ENCODE measurements around the gene AOAH.
"Not testable (repeated sequence)": the region's sequence is repeated elsewhere in the genome, so short reads cannot be mapped to it uniquely, and the experiment has no call there.

The AOAH gene

GRCh38 chr7:36657036-36657660 is 67.1 kb downstream of the AOAH start:
- Histone ChIP-seq H3K4me1 (ENCODE audit: control insufficient read depth, insufficient read depth, low read length) (no peaks in the 10 kb centered on the region), H3K36me3 (ENCODE audit: control insufficient read depth in 2 of 2, insufficient read depth in 2 of 2, low read length in 2 of 2) (no peaks in the 10 kb centered on the region), H3K27ac (ENCODE audit: low read length) (no peak overlapping the region), H3K27me3 (ENCODE audit: control insufficient read depth in 1 of 2, insufficient read depth in 2 of 2, low read length in 2 of 2) (no peaks in the 10 kb centered on the region), H3K4me3 (ENCODE audit: low read length in 2 of 2) (no peak overlapping the region), H3K9ac (ENCODE audit: low read length in 2 of 2) (no peak overlapping the region), H3K9me3 (ENCODE audit: control insufficient read depth in 2 of 2, low read length in 2 of 2) (no peaks in the 10 kb centered on the region)

GRCh38 chr7:36654436-36654835 is 69.9 kb downstream of the AOAH start:
- H3K9ac ChIP-seq (ENCODE audit: low read length in 2 of 2), result no peak overlapping the region
- H3K4me1 ChIP-seq (ENCODE audit: control insufficient read depth, insufficient read depth, low read length), result no peaks in the 10 kb centered on the region
- H3K27me3 ChIP-seq (ENCODE audit: control insufficient read depth in 1 of 2, insufficient read depth in 2 of 2, low read length in 2 of 2), result no peaks in the 10 kb centered on the region
- H3K9me3 ChIP-seq (ENCODE audit: control insufficient read depth in 2 of 2, low read length in 2 of 2), result no peaks in the 10 kb centered on the region
- no peak overlapping the region for H3K4me3 ChIP-seq (ENCODE audit: low read length in 2 of 2)
- H3K27ac ChIP-seq (ENCODE audit: low read length), result no peak overlapping the region
- H3K36me3 ChIP-seq (ENCODE audit: control insufficient read depth in 2 of 2, insufficient read depth in 2 of 2, low read length in 2 of 2), result no peaks in the 10 kb centered on the region

- no peak overlapping the region for H3K4me3 ChIP-seq (ENCODE audit: low read length in 2 of 2)
- no peak overlapping the region for H3K9ac ChIP-seq (ENCODE audit: low read length in 2 of 2)
- no peak overlapping the region for H3K27ac ChIP-seq (ENCODE audit: low read length)
- H3K9me3 ChIP-seq (ENCODE audit: control insufficient read depth in 2 of 2, low read length in 2 of 2), result no peaks in the 10 kb centered on the region
- H3K36me3 ChIP-seq (ENCODE audit: control insufficient read depth in 2 of 2, insufficient read depth in 2 of 2, low read length in 2 of 2), result no peaks in the 10 kb centered on the region
- H3K27me3 ChIP-seq (ENCODE audit: control insufficient read depth in 1 of 2, insufficient read depth in 2 of 2, low read length in 2 of 2), result no peaks in the 10 kb centered on the region
- H3K4me1 ChIP-seq (ENCODE audit: control insufficient read depth, insufficient read depth, low read length), result no peaks in the 10 kb centered on the region
These were observed 70.5 kb downstream of the AOAH start for GRCh38 chr7:36653663-36654355.

GRCh38 chr7:36653008-36653662 is 71.2 kb downstream of the AOAH start:
- Histone ChIP-seq H3K9me3 (ENCODE audit: control insufficient read depth in 2 of 2, low read length in 2 of 2) (no peaks in the 10 kb centered on the region), H3K4me3 (ENCODE audit: low read length in 2 of 2) (no peak overlapping the region), H3K9ac (ENCODE audit: low read length in 2 of 2) (no peak overlapping the region), H3K27ac (ENCODE audit: low read length) (no peak overlapping the region), H3K4me1 (ENCODE audit: control insufficient read depth, insufficient read depth, low read length) (no peaks in the 10 kb centered on the region), H3K36me3 (ENCODE audit: control insufficient read depth in 2 of 2, insufficient read depth in 2 of 2, low read length in 2 of 2) (no peaks in the 10 kb centered on the region), H3K27me3 (ENCODE audit: control insufficient read depth in 1 of 2, insufficient read depth in 2 of 2, low read length in 2 of 2) (no peaks in the 10 kb centered on the region)

GRCh38 chr7:36652431-36652830 is 71.9 kb downstream of the AOAH start:
- H3K27ac ChIP-seq (ENCODE audit: low read length), result no peak overlapping the region
- no peaks in the 10 kb centered on the region for H3K27me3 ChIP-seq (ENCODE audit: control insufficient read depth in 1 of 2, insufficient read depth in 2 of 2, low read length in 2 of 2)
- no peaks in the 10 kb centered on the region for H3K9me3 ChIP-seq (ENCODE audit: control insufficient read depth in 2 of 2, low read length in 2 of 2)
- no peaks in the 10 kb centered on the region for H3K4me1 ChIP-seq (ENCODE audit: control insufficient read depth, insufficient read depth, low read length)
- no peaks in the 10 kb centered on the region for H3K36me3 ChIP-seq (ENCODE audit: control insufficient read depth in 2 of 2, insufficient read depth in 2 of 2, low read length in 2 of 2)
- no peak overlapping the region for H3K9ac ChIP-seq (ENCODE audit: low read length in 2 of 2)
- H3K4me3 ChIP-seq (ENCODE audit: low read length in 2 of 2), result no peak overlapping the region

- Histone ChIP-seq H3K4me1 (ENCODE audit: control insufficient read depth, insufficient read depth, low read length) (no peaks in the 10 kb centered on the region), H3K4me3 (ENCODE audit: low read length in 2 of 2) (no peak overlapping the region), H3K27ac (ENCODE audit: low read length) (no peak overlapping the region), H3K27me3 (ENCODE audit: control insufficient read depth in 1 of 2, insufficient read depth in 2 of 2, low read length in 2 of 2) (no peaks in the 10 kb centered on the region), H3K9ac (ENCODE audit: low read length in 2 of 2) (no peak overlapping the region), H3K9me3 (ENCODE audit: control insufficient read depth in 2 of 2, low read length in 2 of 2) (no peaks in the 10 kb centered on the region), H3K36me3 (ENCODE audit: control insufficient read depth in 2 of 2, insufficient read depth in 2 of 2, low read length in 2 of 2) (no peaks in the 10 kb centered on the region)
These were observed 72.9 kb downstream of the AOAH start for GRCh38 chr7:36651404-36651803.

GRCh38 chr7:36650766-36651312 is 73.5 kb downstream of the AOAH start:
- Histone ChIP-seq H3K4me1 (ENCODE audit: control insufficient read depth, insufficient read depth, low read length) (no peaks in the 10 kb centered on the region), H3K9ac (ENCODE audit: low read length in 2 of 2) (no peak overlapping the region), H3K27me3 (ENCODE audit: control insufficient read depth in 1 of 2, insufficient read depth in 2 of 2, low read length in 2 of 2) (no peaks in the 10 kb centered on the region), H3K9me3 (ENCODE audit: control insufficient read depth in 2 of 2, low read length in 2 of 2) (no peaks in the 10 kb centered on the region), H3K27ac (ENCODE audit: low read length) (no peak overlapping the region), H3K4me3 (ENCODE audit: low read length in 2 of 2) (no peak overlapping the region), H3K36me3 (ENCODE audit: control insufficient read depth in 2 of 2, insufficient read depth in 2 of 2, low read length in 2 of 2) (no peaks in the 10 kb centered on the region)

- H3K27ac ChIP-seq (ENCODE audit: low read length), result no peak overlapping the region
- no peak overlapping the region for H3K4me3 ChIP-seq (ENCODE audit: low read length in 2 of 2)
- no peak overlapping the region for H3K9ac ChIP-seq (ENCODE audit: low read length in 2 of 2)
- no peaks in the 10 kb centered on the region for H3K9me3 ChIP-seq (ENCODE audit: control insufficient read depth in 2 of 2, low read length in 2 of 2)
- no peaks in the 10 kb centered on the region for H3K4me1 ChIP-seq (ENCODE audit: control insufficient read depth, insufficient read depth, low read length)
- H3K27me3 ChIP-seq (ENCODE audit: control insufficient read depth in 1 of 2, insufficient read depth in 2 of 2, low read length in 2 of 2), result no peaks in the 10 kb centered on the region
- H3K36me3 ChIP-seq (ENCODE audit: control insufficient read depth in 2 of 2, insufficient read depth in 2 of 2, low read length in 2 of 2), result no peaks in the 10 kb centered on the region
These were observed 74.0 kb downstream of the AOAH start for GRCh38 chr7:36650320-36650719.

- H3K27ac ChIP-seq (ENCODE audit: low read length); H3K9ac ChIP-seq (ENCODE audit: low read length in 2 of 2); H3K36me3 ChIP-seq (ENCODE audit: control insufficient read depth in 2 of 2, insufficient read depth in 2 of 2, low read length in 2 of 2); H3K27me3 ChIP-seq (ENCODE audit: control insufficient read depth in 1 of 2, insufficient read depth in 2 of 2, low read length in 2 of 2); H3K4me1 ChIP-seq (ENCODE audit: control insufficient read depth, insufficient read depth, low read length); H3K4me3 ChIP-seq (ENCODE audit: low read length in 2 of 2); H3K9me3 ChIP-seq (ENCODE audit: control insufficient read depth in 2 of 2, low read length in 2 of 2): not testable (repeated sequence)
These were observed 75.0 kb downstream of the AOAH start for GRCh38 chr7:36649319-36649718.

GRCh38 chr7:36648441-36648840 is 75.9 kb downstream of the AOAH start:
- H3K27me3 ChIP-seq (ENCODE audit: control insufficient read depth in 1 of 2, insufficient read depth in 2 of 2, low read length in 2 of 2), result no peaks in the 10 kb centered on the region
- H3K9me3 ChIP-seq (ENCODE audit: control insufficient read depth in 2 of 2, low read length in 2 of 2), result no peaks in the 10 kb centered on the region
- no peak overlapping the region for H3K9ac ChIP-seq (ENCODE audit: low read length in 2 of 2)
- no peaks in the 10 kb centered on the region for H3K4me1 ChIP-seq (ENCODE audit: control insufficient read depth, insufficient read depth, low read length)
- H3K4me3 ChIP-seq (ENCODE audit: low read length in 2 of 2), result no peak overlapping the region
- no peaks in the 10 kb centered on the region for H3K36me3 ChIP-seq (ENCODE audit: control insufficient read depth in 2 of 2, insufficient read depth in 2 of 2, low read length in 2 of 2)
- H3K27ac ChIP-seq (ENCODE audit: low read length), result no peak overlapping the region
